Stimulated activated CD4-positive, alpha-beta T cell treated with anti-CD3 and anti-CD28 coated beads, Interleukin-4, amount 100 ng/mL, for 1 hour (primary cell): ENCODE results near the gene ZFAND2A.
A peak's percentile ranks its signal among the peaks of the same experiment; 100 is the strongest.
"Not testable (repeated sequence)": the region's sequence is repeated elsewhere in the genome, so short reads cannot be mapped to it uniquely, and the experiment has no call there.

Source experiments
- DNase-seq: peaks from one replicate; pipeline ENCODE4 v3.0.0-alpha.2; 2020

Gene ZFAND2A

GRCh38 chr7:1121886-1122831, 37.8 kb downstream of the ZFAND2A start:
- no peak for DNase-seq

- DNase-seq: no peak
Measured at GRCh38 chr7:1121476-1121875, 38.5 kb downstream of the ZFAND2A start.

GRCh38 chr7:1120791-1121190, 39.2 kb downstream of the ZFAND2A start:
- DNase-seq: no peak

GRCh38 chr7:1119201-1119600, 40.8 kb downstream of the ZFAND2A start:
- no peak for DNase-seq

GRCh38 chr7:1117321-1117928, 42.6 kb downstream of the ZFAND2A start:
- no peak for DNase-seq

- DNase-seq: not testable (repeated sequence)
Measured at GRCh38 chr7:1116383-1117008, 43.5 kb downstream of the ZFAND2A start.

- DNase-seq: peak; percentile 11
Measured at GRCh38 chr7:1115171-1116045, 44.6 kb downstream of the ZFAND2A start.

GRCh38 chr7:1114505-1114904, 45.5 kb downstream of the ZFAND2A start:
- DNase-seq: no peak

GRCh38 chr7:1114088-1114487, 45.9 kb downstream of the ZFAND2A start:
- DNase-seq: no peak

- no peak for DNase-seq
Measured at GRCh38 chr7:1113548-1113885, 46.5 kb downstream of the ZFAND2A start.

GRCh38 chr7:1112625-1113547, 47.1 kb downstream of the ZFAND2A start:
- DNase-seq: no peak

- no peak for DNase-seq
Measured at GRCh38 chr7:1112109-1112508, 47.9 kb downstream of the ZFAND2A start.

GRCh38 chr7:1111156-1111555, 48.8 kb downstream of the ZFAND2A start:
- no peak for DNase-seq

GRCh38 chr7:1110358-1110757, 49.6 kb downstream of the ZFAND2A start:
- no peak for DNase-seq

GRCh38 chr7:1109581-1110310, 50.2 kb downstream of the ZFAND2A start:
- DNase-seq: no peak

- DNase-seq: no peak
Measured at GRCh38 chr7:1108264-1108920, 51.6 kb downstream of the ZFAND2A start.

GRCh38 chr7:1106793-1107421, 53.1 kb downstream of the ZFAND2A start:
- no peak for DNase-seq

- no peak for DNase-seq
Measured at GRCh38 chr7:1106063-1106792, 53.8 kb downstream of the ZFAND2A start.

GRCh38 chr7:1105189-1105588, 54.8 kb downstream of the ZFAND2A start:
- DNase-seq: no peak
